ENCODE measurements around the gene TAS2R41.

The TAS2R41 gene

GRCh38 chr7:143477501-143478150 is at the start of gene TAS2R41:
Gene TAS2R41 (plus strand): TSS chr7:143477873. CDS start chr7:143477873, 0 bp downstream.
- no peaks in the 10 kb centered on the region for H3K9me3 ChIP-seq (ENCODE audit: control insufficient read depth, insufficient read depth, low read length)
- H3K36me3 ChIP-seq (ENCODE audit: control insufficient read depth, insufficient read depth, low read length), result no peaks in the 10 kb centered on the region
- DNase-seq (ENCODE audit: low read depth, low spot score), result no peak
- H3K4me3 ChIP-seq (ENCODE audit: low read length), result no peak within 1 kb of the TSS
- no peaks in the 10 kb centered on the region for H3K27me3 ChIP-seq (ENCODE audit: control insufficient read depth, insufficient read depth, low read length)
- H3K27ac ChIP-seq (ENCODE audit: low read length), result no peak within 1 kb of the TSS
- WGBS (ENCODE audit: insufficient coverage, insufficient read length), result no CpG with 5 or more reads among the region's 10 CpGs
- no peaks in the 10 kb centered on the region for H3K4me1 ChIP-seq (ENCODE audit: control insufficient read depth, insufficient read depth, low read length)

GRCh38 chr7:143429770-143430698 is 47.6 kb upstream of the TAS2R41 start:
- Histone ChIP-seq H3K4me3 (ENCODE audit: low read length) (no peak overlapping the region), H3K27me3 (ENCODE audit: control insufficient read depth, insufficient read depth, low read length) (no peaks in the 10 kb centered on the region), H3K9me3 (ENCODE audit: control insufficient read depth, insufficient read depth, low read length) (no peaks in the 10 kb centered on the region), H3K27ac (ENCODE audit: low read length) (no peak overlapping the region), H3K36me3 (ENCODE audit: control insufficient read depth, insufficient read depth, low read length) (no peaks in the 10 kb centered on the region), H3K4me1 (ENCODE audit: control insufficient read depth, insufficient read depth, low read length) (no peaks in the 10 kb centered on the region)
- no peak for DNase-seq (ENCODE audit: low read depth, low spot score)
- 100% methylated on average over 1 of the region's 10 CpGs for WGBS (ENCODE audit: insufficient coverage, insufficient read length)

GRCh38 chr7:143431109-143431508 is 46.6 kb upstream of the TAS2R41 start:
- Histone ChIP-seq H3K27me3 (ENCODE audit: control insufficient read depth, insufficient read depth, low read length) (no peaks in the 10 kb centered on the region), H3K27ac (ENCODE audit: low read length) (no peak overlapping the region), H3K9me3 (ENCODE audit: control insufficient read depth, insufficient read depth, low read length) (no peaks in the 10 kb centered on the region), H3K36me3 (ENCODE audit: control insufficient read depth, insufficient read depth, low read length) (no peaks in the 10 kb centered on the region), H3K4me1 (ENCODE audit: control insufficient read depth, insufficient read depth, low read length) (no peaks in the 10 kb centered on the region), H3K4me3 (ENCODE audit: low read length) (no peak overlapping the region)
- DNase-seq (ENCODE audit: low read depth, low spot score), result no peak
- WGBS (ENCODE audit: insufficient coverage, insufficient read length), result no CpG with 5 or more reads among the region's 2 CpGs

- no peak overlapping the region for H3K27ac ChIP-seq (ENCODE audit: low read length)
- H3K27me3 ChIP-seq (ENCODE audit: control insufficient read depth, insufficient read depth, low read length), result no peaks in the 10 kb centered on the region
- WGBS (ENCODE audit: insufficient coverage, insufficient read length), result no CpG with 5 or more reads among the region's 4 CpGs
- no peaks in the 10 kb centered on the region for H3K9me3 ChIP-seq (ENCODE audit: control insufficient read depth, insufficient read depth, low read length)
- H3K4me3 ChIP-seq (ENCODE audit: low read length), result no peak overlapping the region
- no peak for DNase-seq (ENCODE audit: low read depth, low spot score)
- no peaks in the 10 kb centered on the region for H3K36me3 ChIP-seq (ENCODE audit: control insufficient read depth, insufficient read depth, low read length)
- peaks cover 2% of the 10 kb centered on the region; the same call in 1 of the 2 replicates for H3K4me1 ChIP-seq (ENCODE audit: control insufficient read depth, insufficient read depth, low read length)
These were observed 43.9 kb upstream of the TAS2R41 start for GRCh38 chr7:143433759-143434158.

- Histone ChIP-seq H3K4me1 (ENCODE audit: control insufficient read depth, insufficient read depth, low read length) (peaks cover 2% of the 10 kb centered on the region; the same call in 1 of the 2 replicates), H3K27me3 (ENCODE audit: control insufficient read depth, insufficient read depth, low read length) (no peaks in the 10 kb centered on the region), H3K4me3 (ENCODE audit: low read length) (no peak overlapping the region), H3K27ac (ENCODE audit: low read length) (no peak overlapping the region), H3K36me3 (ENCODE audit: control insufficient read depth, insufficient read depth, low read length) (no peaks in the 10 kb centered on the region), H3K9me3 (ENCODE audit: control insufficient read depth, insufficient read depth, low read length) (no peaks in the 10 kb centered on the region)
- no CpG with 5 or more reads among the region's 9 CpGs for WGBS (ENCODE audit: insufficient coverage, insufficient read length)
- DNase-seq (ENCODE audit: low read depth, low spot score), result no peak
These were observed 43.0 kb upstream of the TAS2R41 start for GRCh38 chr7:143434660-143435059.

- no CpG with 5 or more reads among the region's 2 CpGs for WGBS (ENCODE audit: insufficient coverage, insufficient read length)
- H3K27ac ChIP-seq (ENCODE audit: low read length), result no peak overlapping the region
- no peaks in the 10 kb centered on the region for H3K27me3 ChIP-seq (ENCODE audit: control insufficient read depth, insufficient read depth, low read length)
- DNase-seq (ENCODE audit: low read depth, low spot score), result no peak
- no peak overlapping the region for H3K4me3 ChIP-seq (ENCODE audit: low read length)
- H3K9me3 ChIP-seq (ENCODE audit: control insufficient read depth, insufficient read depth, low read length), result no peaks in the 10 kb centered on the region
- peaks cover 2% of the 10 kb centered on the region; the same call in 1 of the 2 replicates for H3K4me1 ChIP-seq (ENCODE audit: control insufficient read depth, insufficient read depth, low read length)
- no peaks in the 10 kb centered on the region for H3K36me3 ChIP-seq (ENCODE audit: control insufficient read depth, insufficient read depth, low read length)
These were observed 42.4 kb upstream of the TAS2R41 start for GRCh38 chr7:143435266-143435665.

- Histone ChIP-seq H3K4me3 (ENCODE audit: low read length) (no peak overlapping the region), H3K36me3 (ENCODE audit: control insufficient read depth, insufficient read depth, low read length) (no peaks in the 10 kb centered on the region), H3K27me3 (ENCODE audit: control insufficient read depth, insufficient read depth, low read length) (no peaks in the 10 kb centered on the region), H3K9me3 (ENCODE audit: control insufficient read depth, insufficient read depth, low read length) (no peaks in the 10 kb centered on the region), H3K4me1 (ENCODE audit: control insufficient read depth, insufficient read depth, low read length) (peaks cover 2% of the 10 kb centered on the region; the same call in 1 of the 2 replicates), H3K27ac (ENCODE audit: low read length) (no peak overlapping the region)
- no CpG with 5 or more reads among the region's 3 CpGs for WGBS (ENCODE audit: insufficient coverage, insufficient read length)
- DNase-seq (ENCODE audit: low read depth, low spot score), result no peak
These were observed 41.2 kb upstream of the TAS2R41 start for GRCh38 chr7:143436325-143436946.

- H3K36me3 ChIP-seq (ENCODE audit: control insufficient read depth, insufficient read depth, low read length), result no peaks in the 10 kb centered on the region
- peaks cover 2% of the 10 kb centered on the region; the same call in 1 of the 2 replicates for H3K4me1 ChIP-seq (ENCODE audit: control insufficient read depth, insufficient read depth, low read length)
- no peaks in the 10 kb centered on the region for H3K9me3 ChIP-seq (ENCODE audit: control insufficient read depth, insufficient read depth, low read length)
- H3K27ac ChIP-seq (ENCODE audit: low read length), result no peak overlapping the region
- no peaks in the 10 kb centered on the region for H3K27me3 ChIP-seq (ENCODE audit: control insufficient read depth, insufficient read depth, low read length)
- WGBS (ENCODE audit: insufficient coverage, insufficient read length), result no CpG with 5 or more reads among the region's 4 CpGs
- H3K4me3 ChIP-seq (ENCODE audit: low read length), result no peak overlapping the region
- DNase-seq (ENCODE audit: low read depth, low spot score), result no peak
These were observed 40.1 kb upstream of the TAS2R41 start for GRCh38 chr7:143437578-143437977.

- no CpG with 5 or more reads among the region's 2 CpGs for WGBS (ENCODE audit: insufficient coverage, insufficient read length)
- Histone ChIP-seq H3K4me1 (ENCODE audit: control insufficient read depth, insufficient read depth, low read length) (peaks cover 2% of the 10 kb centered on the region; the same call in 1 of the 2 replicates), H3K36me3 (ENCODE audit: control insufficient read depth, insufficient read depth, low read length) (no peaks in the 10 kb centered on the region), H3K27ac (ENCODE audit: low read length) (no peak overlapping the region), H3K9me3 (ENCODE audit: control insufficient read depth, insufficient read depth, low read length) (no peaks in the 10 kb centered on the region), H3K4me3 (ENCODE audit: low read length) (no peak overlapping the region), H3K27me3 (ENCODE audit: control insufficient read depth, insufficient read depth, low read length) (no peaks in the 10 kb centered on the region)
- DNase-seq (ENCODE audit: low read depth, low spot score), result no peak
These were observed 37.8 kb upstream of the TAS2R41 start for GRCh38 chr7:143439866-143440265.

- no peak for DNase-seq (ENCODE audit: low read depth, low spot score)
- H3K4me3 ChIP-seq (ENCODE audit: low read length), result no peak within 1 kb of the TSS
- WGBS (ENCODE audit: insufficient coverage, insufficient read length), result no CpG with 5 or more reads among the region's 4 CpGs
- no peaks in the 10 kb centered on the region for H3K27me3 ChIP-seq (ENCODE audit: control insufficient read depth, insufficient read depth, low read length)
- no peaks in the 10 kb centered on the region; the same call in 1 of the 2 replicates for H3K4me1 ChIP-seq (ENCODE audit: control insufficient read depth, insufficient read depth, low read length)
- H3K9me3 ChIP-seq (ENCODE audit: control insufficient read depth, insufficient read depth, low read length), result no peaks in the 10 kb centered on the region
- no peaks in the 10 kb centered on the region for H3K36me3 ChIP-seq (ENCODE audit: control insufficient read depth, insufficient read depth, low read length)
- no peak within 1 kb of the TSS for H3K27ac ChIP-seq (ENCODE audit: low read length)
These were observed 34.5 kb upstream of the TAS2R41 start, which contains the start of gene TAS2R60 for GRCh38 chr7:143443153-143443552. Gene TAS2R60 (plus strand): TSS chr7:143443453. CDS start chr7:143443453, 0 bp downstream.

All from iPS DF 6.9 (cell line).